GM12872 (cell line): ENCODE data around the gene ADGRV1.

ENCODE experiments used
- CTCF ChIP-seq: IDR thresholded peaks from 3 replicates; pipeline ENCODE4 v1.5.1; 2011; ENCODE audit warnings: low read depth, mild to moderate bottlenecking, low read length, moderate library complexity; ENCODE audit not compliant: insufficient read depth

The ADGRV1 gene

GRCh38 chr5:90957906-90958305, 399.3 kb downstream of the ADGRV1 start:
- no peak for TF ChIP-seq CTCF

DNA sequence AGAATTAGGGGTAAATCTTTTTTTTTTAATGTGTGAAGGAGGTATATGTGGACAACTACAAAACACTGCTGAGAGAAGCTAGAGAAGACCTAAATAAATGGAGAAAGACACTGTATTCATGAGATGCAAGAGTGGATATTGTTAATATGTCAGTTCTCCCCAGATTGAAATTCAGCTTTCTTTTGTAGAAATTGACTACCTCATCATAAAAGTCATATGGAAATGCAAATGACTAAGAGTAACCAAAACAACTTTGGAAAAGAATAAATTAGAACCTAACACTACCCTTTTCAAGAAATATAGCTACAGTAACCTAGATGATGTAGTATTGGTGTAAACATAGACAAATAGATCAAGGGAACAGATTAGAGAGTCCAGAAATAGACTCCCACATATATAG, 400.7 kb downstream of the ADGRV1 start:
- no peak for TF ChIP-seq CTCF

DNA sequence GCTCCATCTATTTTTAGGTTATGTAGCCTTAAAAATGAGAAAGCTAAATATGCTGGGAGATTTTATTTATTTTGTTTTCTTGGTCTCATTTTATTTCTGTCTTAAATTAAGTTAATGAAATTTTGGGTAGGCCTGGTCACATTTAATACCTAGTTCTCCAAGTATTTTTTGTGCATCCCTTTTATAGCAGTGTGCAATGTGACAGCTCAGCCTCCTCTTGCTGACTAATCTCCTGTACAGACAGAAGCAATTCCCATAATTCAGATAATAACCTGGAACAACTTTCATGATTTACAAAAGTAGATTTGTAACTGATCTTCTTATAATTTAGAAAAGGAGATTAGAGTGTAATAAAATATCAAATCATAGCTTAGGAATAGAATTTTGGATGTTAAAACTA, 403.9 kb downstream of the ADGRV1 start:
- no peak for TF ChIP-seq CTCF

DNA sequence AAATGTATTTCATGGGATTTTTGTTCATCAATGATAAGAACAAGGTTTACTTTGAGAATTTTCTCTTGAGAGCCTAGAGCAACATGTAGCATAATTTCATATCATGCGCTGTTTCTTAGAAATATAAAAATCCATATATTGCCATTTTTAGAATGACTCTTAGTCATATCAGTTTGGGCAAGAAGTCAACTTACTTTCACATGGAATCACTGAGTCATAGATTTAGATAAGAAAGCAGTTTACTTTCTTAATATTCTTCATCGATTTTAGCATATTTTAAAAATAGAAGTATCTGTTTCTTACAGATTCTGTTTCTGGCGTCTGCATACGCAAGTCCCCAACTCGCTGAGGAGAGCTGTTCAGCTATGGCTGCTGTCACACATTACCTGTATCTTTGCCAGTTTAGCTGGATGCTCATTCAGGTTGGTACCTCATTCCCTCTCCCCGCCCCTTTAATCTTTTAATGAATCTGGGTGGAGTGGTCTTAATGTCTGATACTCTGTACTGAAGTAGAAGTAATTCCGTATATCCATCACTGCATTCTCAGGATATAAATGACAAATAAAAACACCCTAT, 406.6 kb downstream of the ADGRV1 start:
- no peak for TF ChIP-seq CTCF

- no peak for TF ChIP-seq CTCF
Measured at GRCh38 chr5:90967443-90967842, 408.8 kb downstream of the ADGRV1 start.

- no peak for TF ChIP-seq CTCF
Measured at GRCh38 chr5:90967851-90968250, 409.3 kb downstream of the ADGRV1 start.

GRCh38 chr5:90968319-90968718, 409.7 kb downstream of the ADGRV1 start:
- no peak for TF ChIP-seq CTCF
